HG02678 (cell line): ENCODE measurements around the gene DOCK4.

Experiments
- ATAC-seq: cut with Tn5 transposase; IDR thresholded peaks from one replicate; pipeline ENCODE4 v1.9.1; 2021; ENCODE audit warnings: mild to moderate bottlenecking, moderate library complexity; ENCODE audit not compliant: unreplicated experiment

Gene DOCK4

DNA sequence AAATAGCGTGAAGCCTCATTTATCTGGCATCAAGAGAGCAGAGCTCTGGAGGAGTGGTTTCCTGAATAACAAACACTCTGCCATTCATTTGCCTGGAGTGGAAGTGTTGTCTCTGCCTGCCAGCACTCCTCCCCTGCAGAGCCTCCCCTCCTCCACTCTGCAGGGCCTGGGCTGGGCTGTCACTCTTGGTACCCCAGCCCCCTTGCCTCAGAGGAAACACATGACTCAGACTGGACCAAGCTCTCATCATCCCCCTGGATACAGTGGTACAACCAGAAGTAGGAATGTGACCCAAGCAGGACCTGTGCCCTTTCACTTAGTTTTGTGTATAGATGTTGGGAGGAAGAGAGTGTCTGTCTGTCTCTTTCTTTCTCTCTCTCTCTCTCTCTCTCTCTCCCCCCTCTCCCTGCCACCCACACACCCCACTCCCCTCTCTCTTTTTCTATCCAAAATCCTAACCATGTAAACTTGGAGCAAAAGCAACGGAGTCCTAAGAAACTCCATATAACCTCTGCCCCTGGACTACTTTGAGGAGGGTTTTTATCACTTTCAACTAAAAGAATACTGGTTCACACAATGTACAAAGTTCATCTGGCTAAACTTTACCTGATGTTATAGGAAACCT lies 43.9 kb downstream of the DOCK4 start:
- no peak for ATAC-seq

DNA sequence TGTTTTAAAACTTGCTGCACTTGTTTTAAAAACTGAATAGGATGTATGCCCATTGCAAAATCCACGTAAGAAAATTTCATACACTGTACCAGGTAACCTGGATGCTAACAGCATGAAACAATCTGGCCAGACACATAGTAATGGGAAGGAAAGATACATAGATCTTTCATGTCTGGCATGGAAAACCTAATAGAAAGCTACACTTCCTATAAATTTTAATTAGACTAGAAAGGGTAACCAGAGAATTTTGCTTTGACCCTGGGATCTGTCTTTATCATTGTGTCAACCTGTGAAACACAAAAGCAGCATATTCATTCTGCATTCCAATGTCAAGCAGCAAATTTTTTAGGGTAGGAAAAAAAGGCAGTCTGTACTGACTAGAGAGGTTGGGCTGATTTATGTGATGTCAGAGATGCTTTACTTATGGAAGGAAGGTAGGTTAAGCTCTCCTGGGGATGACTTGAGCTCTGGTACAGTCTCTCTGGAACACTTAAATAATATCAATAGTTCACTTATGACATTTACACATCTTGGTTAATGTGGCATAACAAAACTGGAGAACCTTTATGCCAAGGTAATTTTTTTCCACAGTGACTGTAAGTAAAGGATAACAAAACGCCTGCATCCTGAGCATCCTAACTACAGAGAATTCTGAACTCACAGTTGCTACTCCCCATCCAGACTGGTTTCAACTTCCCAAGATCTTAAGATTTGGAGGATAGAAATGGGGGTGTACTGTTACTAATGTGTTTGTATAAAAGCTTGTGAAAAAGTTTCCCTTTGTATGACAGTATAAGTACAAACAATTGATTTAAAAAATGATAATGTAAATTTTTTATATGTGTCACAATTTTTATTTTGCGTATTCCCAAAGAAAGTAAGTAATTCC lies 44.7 kb downstream of the DOCK4 start:
- ATAC-seq: no peak

DNA sequence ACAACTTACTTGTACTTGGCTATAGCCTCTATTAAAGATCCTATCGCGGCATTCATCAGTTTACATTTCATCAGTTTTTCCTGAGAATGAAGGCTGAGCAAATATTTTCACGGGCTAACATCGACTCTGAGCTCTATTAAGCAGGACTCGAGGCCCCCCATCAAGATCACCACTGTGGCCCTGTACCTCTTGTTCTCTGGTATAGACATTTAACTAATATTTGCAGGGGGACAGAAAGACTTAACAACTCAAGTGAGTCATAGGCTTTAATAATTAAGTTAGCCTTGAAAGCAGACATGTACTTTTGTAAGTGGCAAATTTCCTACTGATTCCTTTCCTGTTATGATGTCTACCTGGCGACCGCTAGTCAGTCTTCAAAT lies 45.4 kb downstream of the DOCK4 start:
- ATAC-seq: no peak

DNA sequence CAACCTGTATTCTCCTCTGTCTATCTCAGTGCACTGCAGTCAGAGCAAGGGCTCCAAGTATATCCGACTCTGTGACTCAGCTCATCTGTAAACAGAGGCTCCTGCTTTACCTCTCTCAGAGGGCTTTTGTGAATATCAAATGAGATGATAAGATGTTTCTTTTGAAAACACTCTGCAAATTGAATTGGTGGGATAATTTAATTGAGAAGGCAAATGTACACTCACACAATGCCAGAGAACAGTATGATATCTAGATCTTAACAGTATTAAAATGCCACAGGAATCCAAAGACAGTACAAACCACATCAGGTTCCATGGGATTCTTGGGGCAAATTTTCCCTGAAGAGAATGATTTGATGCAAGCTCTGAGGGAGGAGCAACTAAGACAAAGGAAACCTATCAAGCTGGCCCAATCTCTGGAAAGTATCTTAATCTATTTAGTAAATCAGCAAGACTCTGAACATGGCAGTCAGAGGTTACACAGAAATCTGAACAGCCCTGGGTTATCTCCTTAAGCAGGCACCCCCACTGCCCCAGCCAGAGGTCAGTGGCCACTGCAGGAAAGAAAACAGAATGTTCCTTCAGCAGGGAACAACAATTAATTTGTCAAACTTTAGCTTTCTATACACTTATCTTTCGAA lies 45.9 kb downstream of the DOCK4 start:
- no peak for ATAC-seq

DNA sequence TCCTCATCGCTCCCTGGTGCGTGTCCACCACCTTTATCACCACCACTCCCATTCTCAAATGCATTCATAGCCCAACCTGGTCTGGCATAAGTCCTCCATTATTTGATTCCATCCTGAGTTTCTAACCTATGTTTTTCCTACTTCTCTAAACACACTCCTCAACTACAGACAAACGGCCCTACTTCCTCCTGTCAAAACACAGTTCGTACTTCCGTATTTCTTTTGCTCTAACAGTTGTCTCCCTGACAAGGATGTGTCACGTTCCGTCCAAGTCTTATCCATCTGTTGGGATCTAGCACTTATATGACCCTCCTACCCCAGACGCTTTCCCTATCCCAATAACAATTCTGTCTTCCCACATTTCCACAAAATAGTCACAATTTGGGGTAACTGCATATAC lies 46.8 kb downstream of the DOCK4 start:
- no peak for ATAC-seq

DNA sequence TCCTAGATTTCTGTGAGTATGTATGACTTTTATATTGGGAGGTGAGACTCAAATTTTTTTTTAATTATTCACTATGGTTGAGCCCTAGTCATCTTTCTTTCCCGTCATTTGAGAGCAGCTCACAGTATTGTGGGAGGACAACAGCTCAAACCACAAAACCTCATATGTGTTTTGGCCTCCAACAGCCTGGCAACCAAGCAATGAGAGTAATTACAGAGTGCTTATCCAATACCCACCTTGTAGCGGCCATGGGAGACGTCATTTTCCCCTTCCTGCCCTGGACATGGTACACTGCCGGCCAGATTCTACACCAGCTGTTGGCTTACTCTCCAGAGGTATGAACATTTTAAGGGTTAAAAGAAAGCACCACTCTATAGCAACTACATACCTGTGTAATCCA lies 49.1 kb downstream of the DOCK4 start:
- ATAC-seq: no peak

DNA sequence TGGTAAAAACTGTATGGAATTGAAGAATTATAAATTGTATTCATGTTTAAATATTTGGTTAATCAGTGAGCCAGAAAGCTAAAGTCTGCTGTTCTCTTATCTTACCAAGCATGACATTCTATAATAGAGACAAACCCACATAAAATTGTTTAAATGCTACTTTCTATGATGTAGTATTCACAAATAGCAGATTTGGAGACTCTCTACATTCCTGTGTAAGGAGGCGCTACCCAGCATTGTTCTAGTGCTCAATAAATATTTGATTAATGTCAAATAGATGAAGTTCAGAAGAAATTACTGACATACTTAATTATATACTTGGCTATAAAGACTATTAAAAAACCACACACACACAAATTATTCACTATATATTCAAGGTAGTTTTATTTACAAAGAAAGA lies 49.8 kb downstream of the DOCK4 start:
- no peak for ATAC-seq

DNA sequence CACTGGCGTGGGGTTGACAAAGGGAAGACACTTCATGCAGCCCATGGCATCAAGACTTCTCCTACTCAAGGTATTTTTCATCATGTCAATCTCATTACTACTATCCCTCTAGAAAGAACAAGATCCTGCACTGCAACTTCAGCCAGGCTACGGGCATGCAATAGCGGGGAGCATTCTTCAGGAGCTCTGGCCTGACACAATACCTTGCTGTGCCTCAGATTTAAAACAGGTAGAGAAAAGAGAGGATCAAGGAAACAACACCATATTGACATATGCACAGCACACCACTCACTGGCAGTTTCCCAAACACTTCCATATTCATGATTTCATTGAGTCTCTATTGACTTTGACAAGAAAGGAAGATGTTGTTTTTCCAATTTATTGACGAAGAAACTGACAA lies 51.5 kb downstream of the DOCK4 start:
- no peak for ATAC-seq

DNA sequence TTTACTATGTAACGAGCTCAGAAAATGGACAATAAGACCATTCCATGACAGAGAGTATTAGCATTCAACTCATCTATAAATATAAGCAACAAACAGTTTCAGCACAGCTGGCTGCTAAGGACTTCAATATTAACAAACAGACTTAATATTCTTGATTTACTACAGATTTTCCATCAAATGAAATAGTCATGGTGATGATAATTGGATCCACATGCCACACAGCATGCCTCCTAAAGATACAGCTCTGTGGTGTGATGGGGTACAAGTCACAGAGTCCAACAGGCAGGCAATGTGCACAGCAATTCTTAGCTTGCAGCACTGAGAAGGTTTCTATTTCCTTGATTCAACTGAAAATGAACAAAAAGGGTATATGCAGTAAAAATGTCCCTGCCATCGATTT lies 54.0 kb downstream of the DOCK4 start:
- ATAC-seq: no peak

DNA sequence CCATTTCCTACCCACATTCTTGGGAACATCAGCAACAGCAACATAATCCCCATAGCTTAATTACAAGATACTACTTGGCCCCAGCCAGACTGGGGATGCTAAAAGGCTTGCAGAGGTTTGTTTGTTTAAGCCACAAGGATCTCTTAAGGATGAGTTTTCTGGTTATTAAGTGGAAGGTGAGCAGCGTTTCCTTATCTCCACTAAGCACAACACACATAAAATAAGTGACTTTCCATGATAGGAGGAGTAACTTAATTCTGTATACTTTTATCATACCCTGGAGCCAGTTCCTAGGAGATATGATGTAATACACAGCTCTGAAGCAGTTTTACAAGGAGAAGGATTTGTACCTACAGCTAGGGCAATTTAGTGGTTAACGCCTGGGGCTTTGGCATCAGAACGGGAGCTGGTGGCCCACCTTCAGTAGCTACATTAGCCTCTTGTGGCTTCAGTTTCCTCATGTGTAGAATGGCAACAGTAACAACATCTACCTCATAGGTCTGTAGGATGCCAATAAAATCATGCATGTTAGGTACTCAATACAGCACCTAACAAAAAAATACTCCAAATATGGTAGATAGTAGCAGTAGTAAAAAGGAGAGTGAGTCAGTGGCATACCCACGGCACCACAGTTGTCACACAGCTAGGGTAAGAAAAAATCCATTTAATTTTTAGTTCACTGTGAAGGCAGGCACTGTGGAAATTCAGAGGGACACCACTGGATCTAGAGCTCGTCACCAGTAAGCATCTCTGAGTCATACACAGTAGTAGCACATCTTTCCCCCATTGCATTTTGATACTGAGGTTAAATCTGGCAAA lies 55.2 kb downstream of the DOCK4 start:
- ATAC-seq: no peak

DNA sequence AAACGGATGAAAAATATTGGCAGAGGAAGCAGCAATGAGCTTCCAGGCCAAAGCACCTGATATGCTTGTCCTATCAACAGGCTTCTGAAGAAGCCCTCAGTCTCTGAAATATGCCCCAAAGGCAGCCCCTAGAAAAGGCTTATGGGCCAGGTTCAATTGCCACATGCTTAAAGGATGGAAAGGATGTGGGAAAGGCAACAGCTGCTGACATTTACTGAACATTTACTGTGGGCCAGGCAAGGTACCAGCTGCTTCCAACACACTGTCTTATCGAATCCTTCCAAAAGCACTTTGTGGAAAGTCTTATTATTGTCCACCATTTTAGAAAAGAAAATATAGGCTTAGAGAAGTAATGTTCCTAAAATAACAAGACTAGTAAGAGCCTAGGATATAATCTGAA lies 56.5 kb downstream of the DOCK4 start:
- no peak for ATAC-seq

DNA sequence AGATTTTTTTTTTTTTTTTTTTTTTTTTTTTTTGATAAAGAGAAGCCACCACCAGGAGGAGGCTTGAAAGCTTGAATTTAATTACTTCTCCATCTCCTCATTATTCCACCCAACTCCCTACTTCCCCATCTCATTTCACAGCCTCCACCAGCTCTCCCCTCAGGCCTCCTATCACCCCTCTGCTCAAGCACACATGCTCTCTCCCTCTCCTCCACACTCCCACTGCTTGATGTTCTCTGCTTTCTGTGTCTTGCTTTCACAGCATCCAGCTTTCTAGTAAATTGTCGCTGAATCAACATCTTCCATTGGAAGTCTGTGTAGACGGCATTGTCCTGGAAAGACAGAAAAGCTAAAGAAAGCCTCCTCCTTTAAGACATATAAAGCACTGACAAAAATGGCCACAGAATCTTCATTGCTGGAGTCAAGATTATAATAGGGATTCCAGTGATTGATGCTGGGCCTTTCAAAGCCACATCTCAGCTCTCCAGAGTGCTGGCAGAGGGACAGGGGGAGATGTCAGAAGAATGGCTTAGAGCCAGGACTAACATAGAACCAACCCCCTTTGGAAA lies 58.3 kb downstream of the DOCK4 start:
- no peak for ATAC-seq

DNA sequence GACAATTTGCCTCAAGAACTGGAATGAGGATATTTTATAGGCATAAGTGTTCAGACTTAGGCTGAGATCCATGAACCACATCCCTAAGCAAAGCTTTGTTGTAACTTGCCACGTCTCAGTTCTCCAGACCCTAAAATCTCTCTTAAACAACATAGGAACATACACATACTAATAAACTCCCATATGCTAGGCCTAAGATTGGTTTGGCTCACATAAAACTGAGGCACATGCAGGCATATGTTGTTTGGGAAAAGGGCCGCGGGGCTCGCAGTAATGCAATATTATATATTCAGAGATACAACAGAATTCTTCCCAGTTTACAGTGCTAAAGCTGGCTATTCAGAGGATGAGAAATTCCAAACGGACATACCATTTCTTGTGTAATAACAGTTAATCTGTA lies 61.0 kb downstream of the DOCK4 start:
- no peak for ATAC-seq

DNA sequence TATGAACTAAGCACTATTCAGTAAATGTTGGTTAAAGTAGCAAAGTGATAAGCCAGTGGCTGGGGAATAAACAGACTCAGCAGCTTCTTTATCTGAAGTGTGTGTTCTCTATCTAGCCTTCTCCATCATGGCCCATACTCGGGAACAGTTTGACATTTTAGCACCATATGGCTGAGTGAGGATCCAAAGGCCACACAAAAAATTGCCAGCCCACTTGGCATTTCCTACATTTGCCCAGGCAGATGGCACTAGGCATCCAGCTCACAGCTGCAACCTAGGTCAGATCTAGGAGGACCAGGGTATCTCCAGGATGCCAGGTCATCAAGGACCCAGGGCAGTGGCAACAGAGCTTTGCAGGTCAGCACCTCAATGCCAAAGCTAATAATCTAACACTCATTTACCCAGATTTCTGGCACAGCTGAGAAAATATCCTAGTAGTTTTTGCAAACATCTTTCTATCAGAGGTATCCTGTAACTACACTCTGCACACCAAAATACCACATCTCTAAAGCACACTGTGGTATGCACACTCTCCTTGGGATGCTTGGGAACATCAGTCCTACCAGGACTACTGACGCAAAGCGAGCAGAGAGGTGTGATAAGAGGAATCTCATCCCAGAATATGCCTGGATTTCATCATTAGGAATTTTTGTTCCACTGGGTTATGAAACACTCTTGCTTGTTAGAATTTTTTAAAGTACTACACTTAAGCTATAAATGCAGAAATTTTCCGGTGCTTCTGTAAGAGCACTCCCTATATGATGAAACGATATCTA lies 61.7 kb downstream of the DOCK4 start:
- ATAC-seq: no peak

DNA sequence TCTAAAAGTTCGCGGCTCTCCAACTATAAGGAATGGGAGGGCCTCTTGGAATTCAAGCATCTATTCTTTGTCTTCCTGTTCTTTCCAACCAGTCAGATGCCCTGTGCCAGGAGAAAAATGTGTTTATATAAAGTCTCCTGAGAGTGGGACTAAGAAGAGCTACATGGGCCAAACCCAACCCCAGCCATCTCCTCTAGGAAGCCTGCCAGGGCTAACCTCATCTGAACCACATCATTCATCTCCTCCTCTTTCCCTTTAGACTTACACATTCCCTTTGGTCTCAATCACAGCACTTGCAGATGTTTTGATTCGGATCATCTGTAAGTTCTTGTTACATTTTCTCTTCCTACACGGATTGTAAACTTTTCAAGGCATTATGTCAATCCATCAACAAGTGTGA lies 62.6 kb downstream of the DOCK4 start:
- ATAC-seq: no peak

DNA sequence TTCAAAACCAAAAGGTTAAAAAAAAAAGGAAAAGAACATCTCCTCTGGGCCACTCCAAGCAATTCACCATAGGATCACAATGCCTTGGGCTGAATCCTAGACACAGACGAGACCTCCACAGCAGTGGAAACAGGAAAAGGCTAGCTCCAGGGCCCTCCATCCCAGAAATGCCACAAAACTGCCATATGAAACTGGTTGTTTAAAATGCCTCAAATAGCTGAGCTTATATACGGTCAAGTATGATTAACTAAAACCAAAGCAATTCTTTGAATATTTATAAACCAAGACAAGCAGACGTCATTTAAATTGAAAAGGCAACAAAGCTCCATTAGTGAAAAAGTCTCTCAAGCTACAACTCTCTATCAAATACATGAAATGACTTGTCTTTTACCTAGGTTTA lies 63.1 kb downstream of the DOCK4 start:
- ATAC-seq: no peak

DNA sequence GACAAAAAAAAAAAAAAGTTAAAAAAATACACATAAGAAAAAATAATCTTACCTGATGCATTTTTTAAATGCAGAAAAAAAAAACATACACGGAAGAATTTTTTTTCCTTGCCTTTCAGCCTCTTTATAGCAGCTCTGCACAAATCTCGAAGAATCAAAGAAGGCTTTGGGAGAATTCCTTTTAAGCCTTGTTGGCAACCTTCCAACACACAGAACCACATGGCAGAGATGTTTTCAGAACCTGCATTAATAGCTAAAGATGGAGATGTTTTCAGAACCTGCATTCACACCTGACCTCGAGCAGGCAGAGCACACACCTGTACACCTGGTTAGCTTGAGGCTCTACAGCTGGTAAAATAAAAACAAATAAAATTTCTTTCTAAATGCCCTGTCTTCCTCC lies 65.6 kb downstream of the DOCK4 start:
- ATAC-seq: no peak

DNA sequence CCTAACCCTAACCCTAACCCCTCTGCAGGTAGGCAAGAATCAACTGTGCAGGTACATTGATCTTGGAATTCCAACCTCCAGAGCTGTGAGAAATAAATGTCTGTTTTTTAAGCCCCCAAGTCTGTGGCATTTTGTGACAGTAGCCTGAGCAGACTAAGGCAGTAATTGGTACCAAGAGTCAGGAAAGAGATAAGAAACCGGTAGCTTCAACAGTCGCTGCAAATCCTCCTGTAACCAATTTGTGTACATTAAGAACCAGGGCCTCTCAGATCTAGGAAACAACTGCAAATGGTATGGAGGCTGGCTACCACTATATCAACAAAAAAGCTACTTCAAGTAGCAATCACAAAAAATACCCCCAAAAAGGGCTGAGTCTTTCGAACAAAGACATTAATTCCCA lies 67.3 kb downstream of the DOCK4 start:
- no peak for ATAC-seq

DNA sequence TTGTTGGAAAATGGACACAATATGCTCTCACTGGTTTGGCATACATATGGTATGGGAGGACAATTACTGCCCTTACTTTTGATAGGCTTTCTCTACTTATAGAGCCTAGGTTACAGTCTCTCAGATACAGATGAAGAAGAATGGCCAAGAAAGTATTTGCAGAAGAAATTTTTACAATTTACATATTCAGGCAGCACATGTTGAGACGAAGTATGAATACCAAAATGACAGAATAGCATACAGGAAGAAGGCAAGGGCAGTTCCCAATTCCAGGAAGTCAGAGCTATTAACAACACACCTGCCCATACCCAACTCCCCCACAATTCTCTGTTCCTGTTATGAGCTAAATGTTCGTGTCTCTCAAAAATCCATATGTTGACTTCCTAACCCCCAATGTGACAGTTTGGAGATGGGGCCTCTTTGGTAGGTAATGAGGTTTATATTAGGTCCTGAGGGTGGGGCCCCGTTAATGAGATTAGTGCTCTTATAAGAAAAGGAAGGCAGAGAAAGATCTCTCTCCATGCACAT lies 67.8 kb downstream of the DOCK4 start:
- ATAC-seq: no peak
